GM21528 (cell line): ENCODE results near the gene BFSP1.

Source experiments
- ATAC-seq: cut with Tn5 transposase; IDR thresholded peaks from one replicate; pipeline ENCODE4 v1.9.1; 2021; ENCODE audit warnings: mild to moderate bottlenecking, moderate library complexity; ENCODE audit not compliant: unreplicated experiment, low FRiP score

Gene BFSP1

GRCh38 chr20:17558154-17558940, 27.2 kb upstream of the BFSP1 start:
- no peak for ATAC-seq

- ATAC-seq = no peak
Measured at GRCh38 chr20:17557675-17558006, 26.5 kb upstream of the BFSP1 start.

- ATAC-seq = no peak
Measured at GRCh38 chr20:17556837-17557674, 25.9 kb upstream of the BFSP1 start.

- no peak for ATAC-seq
Measured at GRCh38 chr20:17555106-17555505, 23.9 kb upstream of the BFSP1 start.

- no peak for ATAC-seq
Measured at GRCh38 chr20:17549131-17549530, 18.0 kb upstream of the BFSP1 start.

DNA sequence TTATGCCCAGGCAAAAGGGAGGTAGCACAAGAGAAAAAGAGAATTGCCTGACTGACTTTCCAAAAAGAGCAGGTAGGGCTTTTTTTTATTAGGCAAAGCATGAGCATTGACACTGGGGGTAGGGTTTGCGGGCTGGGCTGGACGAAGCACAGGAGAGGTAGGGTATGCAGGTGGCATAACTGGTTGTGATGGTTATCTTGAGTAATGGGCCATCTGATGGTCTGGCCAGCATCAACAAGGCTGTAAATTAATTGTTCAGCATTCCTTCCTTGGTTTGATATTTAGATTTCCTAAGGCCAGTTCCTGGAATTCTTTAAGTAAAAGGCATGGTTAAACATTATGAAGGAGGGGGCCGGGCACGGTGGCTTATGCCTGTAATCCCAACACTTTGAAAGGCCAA, 13.9 kb upstream of the BFSP1 start:
- no peak for ATAC-seq

- no peak for ATAC-seq
Measured at GRCh38 chr20:17543531-17544131, 12.5 kb upstream of the BFSP1 start.

DNA sequence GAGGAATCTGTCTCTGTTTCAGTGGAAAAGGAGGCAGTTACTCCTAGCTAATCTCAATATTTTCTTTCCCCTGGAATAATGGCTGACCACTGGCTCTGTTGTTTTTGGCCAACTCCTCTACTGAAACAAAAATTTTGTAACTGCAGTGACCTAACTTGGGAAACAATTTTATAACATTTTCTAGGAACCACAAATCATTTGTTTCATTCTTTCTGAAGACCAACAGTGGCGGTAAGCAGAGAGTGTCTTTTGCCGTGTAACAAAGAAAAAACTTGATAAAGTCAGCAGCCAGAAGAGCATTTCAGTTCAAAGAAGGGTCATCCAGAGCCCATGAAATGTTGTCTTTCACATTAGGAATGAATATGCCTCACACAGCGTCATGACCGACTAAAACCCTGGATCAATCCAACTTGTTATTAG, 11.8 kb upstream of the BFSP1 start:
- no peak for ATAC-seq

DNA sequence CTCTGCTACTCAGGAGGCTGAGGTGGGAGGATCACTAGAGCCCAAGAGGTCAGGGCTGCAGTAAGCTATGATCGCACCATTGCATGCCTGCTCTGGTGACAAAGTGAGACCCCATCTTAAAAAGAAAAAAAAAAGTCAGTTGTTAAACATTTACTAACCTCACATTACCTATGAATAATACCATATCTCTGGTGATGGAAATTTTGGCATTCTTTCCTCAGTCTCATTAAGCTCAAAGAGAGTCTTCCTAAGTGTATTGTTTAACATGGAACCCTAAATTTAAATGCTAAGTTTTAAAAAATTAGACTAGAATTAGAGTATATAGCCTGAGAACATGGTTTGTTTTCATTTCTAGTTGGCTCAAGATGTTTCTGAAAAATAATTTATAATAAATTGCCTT, 11.3 kb upstream of the BFSP1 start:
- no peak for ATAC-seq

DNA sequence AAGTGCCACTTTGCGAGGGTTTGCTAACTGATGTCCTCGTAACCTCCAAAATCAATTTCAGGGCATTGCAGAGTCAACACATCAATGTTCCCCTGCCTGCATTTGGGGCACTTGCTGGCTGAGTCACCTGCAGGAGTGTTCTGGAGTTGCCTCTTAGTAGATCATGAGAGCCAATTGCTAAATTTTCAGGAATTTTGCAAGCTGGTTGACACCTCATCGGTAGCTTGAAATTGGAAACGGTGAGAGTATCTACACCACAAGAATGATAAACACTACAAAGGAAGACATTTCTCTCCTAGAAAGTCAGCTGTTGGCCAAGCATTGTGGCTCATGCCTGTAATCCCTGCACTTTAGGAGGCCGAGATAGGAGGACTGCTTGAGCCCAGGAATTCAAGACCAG, 10.8 kb upstream of the BFSP1 start:
- no peak for ATAC-seq

DNA sequence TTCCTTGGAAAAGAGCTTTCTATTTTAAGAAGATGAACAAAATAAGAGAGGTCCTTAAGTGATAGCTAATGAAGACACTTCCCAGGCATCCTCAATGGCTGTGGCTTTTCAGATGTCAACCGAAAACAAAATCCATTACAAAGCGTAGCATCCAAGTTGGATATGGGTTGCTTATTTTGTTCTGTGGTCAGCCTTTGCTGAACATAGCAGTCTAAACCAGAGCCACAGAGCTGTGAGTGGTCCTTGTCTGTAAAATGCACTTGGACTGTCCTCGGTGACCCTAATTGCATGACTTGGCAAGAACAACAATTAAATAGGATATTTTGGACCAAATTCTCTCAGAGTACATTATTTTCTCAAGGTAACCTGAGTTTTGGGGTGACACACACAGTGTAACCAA, 10.4 kb upstream of the BFSP1 start:
- no peak for ATAC-seq

DNA sequence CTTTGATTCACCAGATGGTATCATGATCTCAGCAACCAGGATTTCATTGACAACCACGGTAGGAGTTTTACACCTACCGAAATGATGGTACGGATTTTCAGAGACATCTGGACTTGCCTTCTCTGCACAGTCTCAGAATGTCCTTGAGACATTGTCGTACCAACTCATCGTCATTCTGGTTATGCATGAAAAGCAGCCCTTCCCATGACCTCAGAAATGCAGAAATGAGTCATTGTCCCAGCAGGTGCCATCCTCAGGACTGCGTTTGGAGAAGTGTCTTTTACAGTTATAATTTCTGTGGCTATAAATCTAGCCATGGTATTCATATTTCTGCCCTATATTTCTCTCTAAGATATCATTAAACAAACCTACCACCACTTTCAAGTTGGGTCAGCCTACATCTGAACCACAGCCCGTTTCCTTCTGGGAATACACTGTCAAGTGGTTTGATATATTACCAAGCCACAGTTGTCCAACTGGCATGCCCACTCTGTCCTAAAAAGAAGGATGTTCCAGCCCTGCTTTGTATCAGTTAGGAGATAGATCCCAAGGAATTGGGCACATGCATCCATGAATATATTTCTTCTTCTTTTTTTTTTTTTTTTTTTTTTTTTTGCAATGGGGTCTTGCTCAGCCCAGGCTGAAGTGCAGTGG, 7.5 kb upstream of the BFSP1 start:
- ATAC-seq = peak; percentile 65

- ATAC-seq = no peak
Measured at GRCh38 chr20:17537959-17538358, 6.8 kb upstream of the BFSP1 start.

- peak; percentile 76 for ATAC-seq
Measured at GRCh38 chr20:17536944-17537444, 5.8 kb upstream of the BFSP1 start.

GRCh38 chr20:17534077-17534476, 2.9 kb upstream of the BFSP1 start:
- ATAC-seq = no peak

DNA sequence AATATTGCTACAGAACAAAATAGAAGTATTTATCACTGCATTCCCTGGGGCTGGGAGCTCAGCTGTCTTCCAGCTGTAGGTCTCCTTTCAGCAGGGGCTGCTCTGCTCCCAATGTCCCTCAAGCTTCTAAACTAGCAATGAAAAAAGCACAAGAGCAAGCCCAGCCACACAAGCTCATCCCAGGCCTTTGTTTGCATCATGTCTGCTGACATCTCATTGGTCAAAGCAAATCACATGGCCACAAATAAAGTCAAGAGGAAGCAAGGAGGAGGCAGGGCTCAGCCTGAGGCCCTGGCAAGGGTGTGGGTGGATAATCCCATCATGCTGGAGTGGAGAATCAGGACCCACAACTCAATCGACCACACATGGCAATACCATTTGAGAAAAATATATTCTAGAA, 2.2 kb upstream of the BFSP1 start:
- ATAC-seq = no peak

GRCh38 chr20:17531665-17532025, 466 bp upstream of the BFSP1 start:
- no peak for ATAC-seq

DNA sequence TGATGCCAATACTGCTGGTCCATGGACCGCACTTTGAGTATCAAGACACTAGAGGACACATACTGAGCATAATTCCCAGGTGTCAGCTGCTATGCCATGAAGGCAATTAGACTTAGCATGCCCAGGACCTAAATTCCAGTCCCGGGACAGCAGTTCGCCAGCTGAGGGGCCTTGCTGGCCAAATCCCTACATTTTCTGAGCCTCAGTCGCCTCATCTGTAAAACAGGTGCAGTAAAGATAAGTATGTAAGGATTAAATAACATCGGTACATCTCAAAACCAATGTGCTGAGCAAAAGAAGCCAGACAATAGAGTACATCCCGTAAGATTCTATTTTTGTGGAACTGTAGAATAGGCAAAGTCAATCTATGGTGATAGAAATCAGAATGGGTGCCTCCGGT, 1.0 kb downstream of the BFSP1 start:
- ATAC-seq = no peak

- ATAC-seq = no peak
Measured at GRCh38 chr20:17529586-17529985, 1.6 kb downstream of the BFSP1 start.

DNA sequence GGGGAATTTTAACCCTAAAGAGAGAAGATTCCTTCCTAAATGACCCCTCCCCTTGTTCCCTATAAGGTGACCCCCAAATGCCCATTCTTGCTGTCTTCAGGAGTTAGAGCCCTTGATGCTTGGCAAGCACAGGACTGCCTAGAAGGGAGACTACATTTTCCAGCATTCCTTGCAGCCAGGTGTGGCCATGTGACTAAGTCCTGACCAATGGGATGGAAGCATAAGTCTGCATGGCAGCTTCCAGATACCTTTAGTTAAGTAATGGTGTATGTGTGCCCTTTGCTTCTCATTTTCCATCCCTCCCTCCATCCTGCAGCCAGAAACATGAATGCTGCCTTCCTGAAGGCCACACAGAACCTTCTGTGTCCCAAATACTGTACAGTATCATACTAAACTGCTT, 5.5 kb downstream of the BFSP1 start:
- ATAC-seq = no peak

DNA sequence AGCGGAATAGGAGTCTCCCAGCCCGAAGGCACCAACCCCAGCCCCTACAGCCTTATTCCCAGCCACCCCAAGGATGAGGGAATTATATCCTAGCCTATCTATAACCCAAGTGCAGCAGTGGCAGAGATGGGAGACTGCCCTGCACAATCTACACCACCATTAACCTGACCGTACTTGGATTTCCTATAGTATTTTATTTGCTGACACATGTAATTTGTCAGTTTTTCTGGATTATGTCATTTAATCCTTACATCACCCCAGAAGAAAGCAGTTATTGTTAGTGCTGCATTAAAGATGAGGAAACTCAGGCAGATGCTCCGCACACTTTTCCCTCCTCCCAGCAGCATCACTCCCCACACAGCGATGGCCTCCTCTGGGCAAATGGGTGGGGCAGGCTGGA, 6.0 kb downstream of the BFSP1 start:
- no peak for ATAC-seq
